ENCODE results near the gene PLBD2. TPM values are rescaled to one million over a fixed set of nuclear protein-coding genes. Genes with fewer than 3 reads are reported as not detected.
A peak's percentile ranks its signal among the peaks of the same experiment; 100 is the strongest.

PLBD2 gene
- total and polyA plus RNA-seq, 9 of the 15 experiments (the other 6 are each of a cell fraction or from before 2014, with no cell fraction given), result 2.4 to 37.4 (median 6.0) TPM

- TF ChIP-seq PREB (CRISPR knock-in tag; IDR thresholded peaks at IDR 0.05), result no peak
- TF ChIP-seq FOS (IDR thresholded peaks at IDR 0.05; ENCODE audit: extremely low read depth, insufficient read length), result no peak
- TF ChIP-seq HNRNPH1 (optimal IDR thresholded peaks at IDR 0.05; ENCODE audit: low read depth, low read length), result no peak
- 0 out of 4 replicates have a peak, but pooled peaks of 1 of the 2 experiments have one; percentile 42 for TF ChIP-seq KDM4B (IDR thresholded peaks at IDR 0.05; ENCODE audit: borderline replicate concordance in 2 of 2, low read depth in 1 of 2)
- TF ChIP-seq FOXP4 (CRISPR knock-in tag; IDR thresholded peaks at IDR 0.05; ENCODE audit: borderline replicate concordance), result no peak; the same call in 1 of the 2 replicates
- TF ChIP-seq TCF7L2 (IDR thresholded peaks at IDR 0.05; ENCODE audit: low read depth, low read length), result no peak
- no peak for TF ChIP-seq EP300 (IDR thresholded peaks at IDR 0.05; ENCODE audit: low read length)
- 0 out of 2 replicates have a peak, but pooled peaks have one; percentile 42 for TF ChIP-seq NKRF (IDR thresholded peaks at IDR 0.05; ENCODE audit: borderline replicate concordance)
- TF ChIP-seq HDAC3 (IDR thresholded peaks at IDR 0.05; ENCODE audit: borderline replicate concordance, partially characterized antibody), result no peak
- TF ChIP-seq ZNF134 (CRISPR knock-in tag; conservative IDR thresholded peaks at IDR 0.05), result no peak
- TF ChIP-seq ZNF398 (CRISPR knock-in tag; IDR thresholded peaks at IDR 0.05), result no peak
- TF ChIP-seq L3MBTL2 (IDR thresholded peaks at IDR 0.05), result no peak
- no peak for TF ChIP-seq SUPT5H (IDR thresholded peaks at IDR 0.05)
- TF ChIP-seq SMAD2 (IDR thresholded peaks at IDR 0.05; ENCODE audit: low read depth, low read length), result no peak
- peak; percentile 98 for TF ChIP-seq RAD51 (IDR thresholded peaks at IDR 0.05; ENCODE audit: borderline replicate concordance, low read depth)
- TF ChIP-seq NFXL1 (CRISPR knock-in tag; IDR thresholded peaks at IDR 0.05), result no peak
- no peak for TF ChIP-seq BMI1 (IDR thresholded peaks at IDR 0.05; ENCODE audit: low read length)
- 0 out of 2 replicates have a peak, but pooled peaks have one; percentile 37 for TF ChIP-seq FOSL1 (tag; conservative IDR thresholded peaks at IDR 0.05)
- no peak for TF ChIP-seq ID3 (CRISPR knock-in tag; IDR thresholded peaks at IDR 0.05)
- TF ChIP-seq ID3 (tag; IDR thresholded peaks at IDR 0.05), result no peak
- TF ChIP-seq ZNF586 (CRISPR knock-in tag; conservative IDR thresholded peaks at IDR 0.05), result no peak
Measured at GRCh38 chr12:113358381-113359132, at the start of gene PLBD2 (continued).

All from K562 (cell line).